D341Med (cell line): ENCODE results near the gene ANKS1B.
"Not testable (repeated sequence)": the region's sequence is repeated elsewhere in the genome, so short reads cannot be mapped to it uniquely, and the experiment has no call there.

Experiments used
- DNase-seq: peaks from one replicate; pipeline ENCODE4 v3.0.0; 2012; ENCODE audit warnings: low spot score

Gene ANKS1B

GRCh38 chr12:99004799-99005466 is 979.8 kb downstream of the ANKS1B start:
- DNase-seq = no peak

- DNase-seq = no peak
Observed at GRCh38 chr12:99002731-99003130, 982.0 kb downstream of the ANKS1B start.

GRCh38 chr12:99002156-99002555 is 982.6 kb downstream of the ANKS1B start:
- DNase-seq = no peak

- no peak for DNase-seq
Observed at GRCh38 chr12:98999559-98999958, 985.2 kb downstream of the ANKS1B start.

GRCh38 chr12:98998697-98999299 is 985.9 kb downstream of the ANKS1B start:
- DNase-seq = peak; percentile 48

- no peak for DNase-seq
Observed at GRCh38 chr12:98997899-98998298, 986.8 kb downstream of the ANKS1B start.

- no peak for DNase-seq
Observed at GRCh38 chr12:98990648-98991047, 994.1 kb downstream of the ANKS1B start.

- no peak for DNase-seq
Observed at GRCh38 chr12:98985156-98985555, 999.6 kb downstream of the ANKS1B start.

- no peak for DNase-seq
Observed at GRCh38 chr12:98983647-98984046, 1001.1 kb downstream of the ANKS1B start.

- DNase-seq = no peak
Observed at GRCh38 chr12:98980508-98980907, 1004.2 kb downstream of the ANKS1B start.

- no peak for DNase-seq
Observed at GRCh38 chr12:98977186-98977585, 1007.5 kb downstream of the ANKS1B start.

GRCh38 chr12:98974767-98975381 is 1009.9 kb downstream of the ANKS1B start:
- no peak for DNase-seq

- DNase-seq = no peak
Observed at GRCh38 chr12:98973395-98973794, 1011.3 kb downstream of the ANKS1B start.

GRCh38 chr12:98970950-98971349 is 1013.8 kb downstream of the ANKS1B start:
- no peak for DNase-seq

GRCh38 chr12:98970210-98970609 is 1014.5 kb downstream of the ANKS1B start:
- no peak for DNase-seq

GRCh38 chr12:98968896-98969295 is 1015.8 kb downstream of the ANKS1B start:
- no peak for DNase-seq

- not testable (repeated sequence) for DNase-seq
Observed at GRCh38 chr12:98957135-98957534, 1027.6 kb downstream of the ANKS1B start.

- peak; percentile 45 for DNase-seq
Observed at GRCh38 chr12:98955284-98955683, 1029.5 kb downstream of the ANKS1B start.

GRCh38 chr12:98954506-98954905 is 1030.2 kb downstream of the ANKS1B start:
- no peak for DNase-seq

GRCh38 chr12:98951406-98951805 is 1033.3 kb downstream of the ANKS1B start:
- no peak for DNase-seq

GRCh38 chr12:98948343-98948949 is 1036.3 kb downstream of the ANKS1B start:
- no peak for DNase-seq

GRCh38 chr12:98945864-98946263 is 1038.9 kb downstream of the ANKS1B start:
- no peak for DNase-seq

- DNase-seq = no peak
Observed at GRCh38 chr12:98939926-98940325, 1044.8 kb downstream of the ANKS1B start.
